Measurements from ENCODE around the gene SMARCB1.

The SMARCB1 gene

DNA sequence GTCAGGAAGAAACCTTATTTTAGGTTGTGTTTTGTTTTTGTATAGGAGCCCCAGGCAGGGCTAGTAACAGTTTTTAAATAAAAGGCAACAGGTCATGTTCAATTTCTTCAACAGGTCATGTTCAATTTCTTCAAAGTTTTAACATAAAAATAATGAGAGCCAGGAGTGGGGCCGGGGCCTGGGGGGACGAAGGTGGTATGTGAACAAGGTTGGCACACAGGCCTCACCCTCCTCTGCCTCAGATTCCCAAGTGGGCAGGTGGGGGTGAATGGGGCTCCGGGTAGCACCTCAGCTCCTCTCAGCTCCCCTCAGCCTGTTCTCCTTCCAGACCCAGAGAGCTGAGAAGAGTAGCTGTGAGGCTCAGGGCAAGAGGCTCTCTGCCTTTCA is 47.6 kb downstream of the SMARCB1 start:
- Histone ChIP-seq H2AFZ (ENCODE audit: low read depth, low read length, severe bottlenecking) (no peak overlapping the region), H3K27me3 (ENCODE audit: low read length) (no peaks in the 10 kb centered on the region), H3K36me3 (ENCODE audit: low read length) (0 out of 2 replicates have a peak, but pooled peaks cover 3% of the 10 kb centered on the region), H3K4me2 (ENCODE audit: low read depth, low read length, poor library complexity, severe bottlenecking) (no peak overlapping the region), H3K9me2 (replicated peaks; ENCODE audit: insufficient read depth, low read length) (no peaks in the 10 kb centered on the region), H3F3A (ENCODE audit: insufficient read depth) (peaks cover 30% of the 10 kb centered on the region; the same call in 1 of the 2 replicates), H3K4me3 (ENCODE audit: insufficient read depth, low read length, poor library complexity, severe bottlenecking) (no peak overlapping the region), H3K79me2 (ENCODE audit: insufficient read depth, low read length) (peaks cover 25% of the 10 kb centered on the region), H4K20me1 (ENCODE audit: low read depth, low read length) (peaks cover 6% of the 10 kb centered on the region; the same call in 1 of the 2 replicates), H3K9ac (ENCODE audit: low read length) (no peak overlapping the region), H3K27ac (ENCODE audit: low read depth, low read length) (no peak overlapping the region), H3K9me3 (ENCODE audit: insufficient read depth, low read length) (no peaks in the 10 kb centered on the region)
- TF ChIP-seq, protein P1, sequence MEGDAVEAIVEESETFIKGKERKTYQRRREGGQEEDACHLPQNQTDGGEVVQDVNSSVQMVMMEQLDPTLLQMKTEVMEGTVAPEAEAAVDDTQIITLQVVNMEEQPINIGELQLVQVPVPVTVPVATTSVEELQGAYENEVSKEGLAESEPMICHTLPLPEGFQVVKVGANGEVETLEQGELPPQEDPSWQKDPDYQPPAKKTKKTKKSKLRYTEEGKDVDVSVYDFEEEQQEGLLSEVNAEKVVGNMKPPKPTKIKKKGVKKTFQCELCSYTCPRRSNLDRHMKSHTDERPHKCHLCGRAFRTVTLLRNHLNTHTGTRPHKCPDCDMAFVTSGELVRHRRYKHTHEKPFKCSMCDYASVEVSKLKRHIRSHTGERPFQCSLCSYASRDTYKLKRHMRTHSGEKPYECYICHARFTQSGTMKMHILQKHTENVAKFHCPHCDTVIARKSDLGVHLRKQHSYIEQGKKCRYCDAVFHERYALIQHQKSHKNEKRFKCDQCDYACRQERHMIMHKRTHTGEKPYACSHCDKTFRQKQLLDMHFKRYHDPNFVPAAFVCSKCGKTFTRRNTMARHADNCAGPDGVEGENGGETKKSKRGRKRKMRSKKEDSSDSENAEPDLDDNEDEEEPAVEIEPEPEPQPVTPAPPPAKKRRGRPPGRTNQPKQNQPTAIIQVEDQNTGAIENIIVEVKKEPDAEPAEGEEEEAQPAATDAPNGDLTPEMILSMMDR (IDR thresholded peaks at IDR 0.05; ENCODE audit: insufficient read depth, low read length, poor library complexity, severe bottlenecking), result no peak
- TF ChIP-seq EZH2phosphoT487 (conservative IDR thresholded peaks at IDR 0.05; ENCODE audit: low read length), result no peak

DNA sequence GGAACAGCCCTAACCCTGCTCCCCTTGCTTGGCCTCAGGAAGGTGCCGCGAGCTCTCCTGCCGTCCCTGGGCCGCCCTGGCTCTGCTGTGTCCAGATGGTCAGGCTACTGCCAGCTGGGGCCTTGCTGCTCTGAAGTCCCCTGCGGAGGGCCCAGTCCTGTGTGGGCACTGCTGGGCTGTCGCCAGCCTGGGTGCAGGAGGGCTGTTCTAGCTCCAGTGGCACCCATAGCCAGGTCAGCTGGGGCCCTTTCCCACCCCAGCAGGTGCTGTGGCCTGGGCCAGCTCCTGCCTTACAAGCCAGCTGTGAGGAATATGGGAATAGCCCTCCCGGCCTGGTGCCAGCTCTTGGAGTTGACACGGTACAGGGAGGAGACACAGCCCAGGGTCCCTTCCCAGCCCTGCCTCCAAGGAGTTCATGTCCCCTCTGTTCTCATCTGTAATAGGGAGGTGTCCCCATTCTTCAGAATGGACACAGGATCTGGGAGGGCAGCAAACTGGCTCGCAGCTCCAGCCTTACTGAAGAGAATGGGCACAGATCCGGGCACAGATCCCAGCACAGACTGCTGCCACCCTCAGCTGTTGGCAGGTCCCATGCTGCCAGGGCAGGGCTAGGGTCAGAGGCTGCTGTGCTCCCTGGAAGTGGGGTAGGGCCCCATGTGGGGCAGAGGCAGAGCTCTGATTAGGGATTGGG is 48.2 kb downstream of the SMARCB1 start:
- Histone ChIP-seq H3K27me3 (ENCODE audit: low read length) (no peaks in the 10 kb centered on the region), H3K9me3 (ENCODE audit: insufficient read depth, low read length) (no peaks in the 10 kb centered on the region), H3K9me2 (replicated peaks; ENCODE audit: insufficient read depth, low read length) (no peaks in the 10 kb centered on the region), H3K4me2 (ENCODE audit: low read depth, low read length, poor library complexity, severe bottlenecking) (no peak overlapping the region), H2AFZ (ENCODE audit: low read depth, low read length, severe bottlenecking) (no peak overlapping the region), H4K20me1 (ENCODE audit: low read depth, low read length) (peaks cover 3% of the 10 kb centered on the region; the same call in 1 of the 2 replicates), H3F3A (ENCODE audit: insufficient read depth) (peaks cover 25% of the 10 kb centered on the region; the same call in 1 of the 2 replicates), H3K9ac (ENCODE audit: low read length) (no peak overlapping the region), H3K27ac (ENCODE audit: low read depth, low read length) (peak overlapping the region; percentile 90; the same call in 1 of the 2 replicates), H3K4me3 (ENCODE audit: insufficient read depth, low read length, poor library complexity, severe bottlenecking) (no peak overlapping the region), H3K36me3 (ENCODE audit: low read length) (no peaks in the 10 kb centered on the region), H3K79me2 (ENCODE audit: insufficient read depth, low read length) (peaks cover 23% of the 10 kb centered on the region)
- no peak for TF ChIP-seq EZH2phosphoT487 (conservative IDR thresholded peaks at IDR 0.05; ENCODE audit: low read length)
- TF ChIP-seq, protein P1 (IDR thresholded peaks at IDR 0.05; ENCODE audit: insufficient read depth, low read length, poor library complexity, severe bottlenecking), result no peak

DNA sequence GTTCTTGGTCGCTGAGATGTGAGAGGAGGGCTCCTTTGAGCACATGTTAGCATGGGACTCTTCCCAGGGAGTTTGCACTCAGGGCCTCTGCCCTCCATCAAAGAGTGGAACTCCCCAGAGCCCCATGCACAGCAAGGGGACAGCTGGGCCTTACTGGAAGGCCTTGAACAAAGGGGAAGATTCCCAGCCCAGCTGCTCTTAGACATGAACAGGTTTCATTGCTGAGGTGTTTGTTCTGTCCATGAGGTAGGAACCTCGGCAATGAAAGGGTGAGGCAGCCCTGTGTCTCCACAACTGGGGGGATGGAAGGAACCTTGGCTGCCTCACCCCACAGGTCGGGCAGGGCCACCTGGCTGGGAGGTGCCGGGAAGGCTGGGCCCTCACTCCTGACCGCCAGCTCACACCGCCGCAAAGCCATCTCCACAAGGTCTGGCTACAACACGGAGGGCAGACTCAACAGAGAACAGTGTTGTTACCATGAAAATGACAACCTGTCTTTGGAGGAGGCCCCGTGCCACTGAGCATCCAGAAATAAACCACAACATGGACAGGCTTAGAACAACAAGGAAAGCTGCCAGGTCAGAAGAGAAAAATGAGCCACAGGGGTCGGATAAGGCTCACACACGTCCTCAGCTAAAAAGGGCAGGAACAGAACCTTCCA is 48.8 kb downstream of the SMARCB1 start:
- Histone ChIP-seq H3K79me2 (ENCODE audit: insufficient read depth, low read length) (peaks cover 16% of the 10 kb centered on the region), H3F3A (ENCODE audit: insufficient read depth) (peaks cover 20% of the 10 kb centered on the region; the same call in 1 of the 2 replicates), H3K27me3 (ENCODE audit: low read length) (no peaks in the 10 kb centered on the region), H4K20me1 (ENCODE audit: low read depth, low read length) (no peaks in the 10 kb centered on the region; the same call in 1 of the 2 replicates), H3K27ac (ENCODE audit: low read depth, low read length) (peak overlapping the region; percentile 90), H3K9ac (ENCODE audit: low read length) (no peak overlapping the region), H2AFZ (ENCODE audit: low read depth, low read length, severe bottlenecking) (no peak overlapping the region), H3K9me3 (ENCODE audit: insufficient read depth, low read length) (no peaks in the 10 kb centered on the region), H3K36me3 (ENCODE audit: low read length) (no peaks in the 10 kb centered on the region), H3K4me2 (ENCODE audit: low read depth, low read length, poor library complexity, severe bottlenecking) (no peak overlapping the region), H3K9me2 (replicated peaks; ENCODE audit: insufficient read depth, low read length) (no peaks in the 10 kb centered on the region), H3K4me3 (ENCODE audit: insufficient read depth, low read length, poor library complexity, severe bottlenecking) (no peak overlapping the region)
- TF ChIP-seq EZH2phosphoT487 (conservative IDR thresholded peaks at IDR 0.05; ENCODE audit: low read length), result no peak
- TF ChIP-seq, protein P1 (IDR thresholded peaks at IDR 0.05; ENCODE audit: insufficient read depth, low read length, poor library complexity, severe bottlenecking), result no peak

Measured in SU-DHL-6 (cell line).